ENCODE results near the gene INTS3. TPM values are rescaled to one million over a fixed set of nuclear protein-coding genes. Genes with fewer than 3 reads are reported as not detected.

Gene INTS3
- total and polyA plus RNA-seq, 2 donors (not counting 1 experiment from before 2014, with no cell fraction given) = 31.4 to 37.3 TPM

DNA sequence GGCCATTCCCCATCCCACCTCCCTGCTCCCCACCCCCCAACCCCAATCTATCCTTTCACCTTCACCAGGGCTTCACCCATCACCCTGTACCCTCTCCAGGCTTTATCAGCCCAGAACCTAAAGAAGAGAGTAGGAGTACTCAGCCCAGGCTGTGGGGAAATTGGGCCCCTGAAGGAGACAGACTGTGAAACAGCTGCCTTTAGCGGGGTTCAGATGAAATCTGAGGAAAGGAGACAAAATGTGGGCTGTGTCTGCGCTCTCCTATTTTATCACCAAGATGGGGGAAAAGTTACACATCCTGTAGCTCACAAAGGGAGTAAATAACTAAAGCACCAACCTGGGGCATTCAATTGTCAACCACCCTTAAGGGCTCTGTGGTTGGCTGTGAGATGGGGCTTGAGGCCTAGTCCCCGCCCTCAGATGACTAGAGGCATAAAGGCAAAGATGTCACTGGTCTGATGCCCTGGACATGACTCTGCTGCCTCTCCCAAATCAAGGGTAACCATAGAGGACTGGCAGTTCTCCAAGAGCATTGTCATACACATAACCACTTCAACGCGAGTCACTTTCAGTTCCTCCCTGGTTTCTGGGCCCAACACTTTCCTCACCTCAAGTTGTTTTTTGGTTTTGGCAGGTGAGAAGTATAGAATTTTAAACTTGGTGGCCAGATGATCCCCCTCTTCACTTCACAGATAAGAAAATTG is 77.3 kb downstream of the INTS3 start:
- Histone ChIP-seq H3K27me3 (ENCODE audit: control insufficient read depth, insufficient read depth, low read length) (no peaks in the 10 kb centered on the region), H3K27ac (ENCODE audit: insufficient read depth, low read length) (no peak overlapping the region), H3K79me2 (ENCODE audit: control insufficient read depth, insufficient read depth, low read length) (no peaks in the 10 kb centered on the region), H2AFZ (ENCODE audit: low read length) (no peak overlapping the region), H4K20me1 (ENCODE audit: control insufficient read depth, extremely low read depth, insufficient read depth, low read length) (no peaks in the 10 kb centered on the region), H3K9ac (ENCODE audit: insufficient read depth, low read length) (no peak overlapping the region), H3K9me3 (ENCODE audit: control insufficient read depth, insufficient read depth, low read depth, low read length) (no peaks in the 10 kb centered on the region), H3K4me2 (ENCODE audit: extremely low read depth, insufficient read depth, low read length) (no peak overlapping the region), H3K4me1 (ENCODE audit: control insufficient read depth, extremely low read depth, insufficient read depth, low read length) (peaks cover 5% of the 10 kb centered on the region), H3K36me3 (ENCODE audit: control insufficient read depth, insufficient read depth, low read length) (peaks cover 3% of the 10 kb centered on the region), H3K4me3 (replicated peaks in 1 of 4; ENCODE audit: control extremely low read depth in 1 of 4, insufficient read depth in 1 of 4, low read depth in 3 of 4, low read length in 4 of 4) (no peak overlapping the region)
- peak; percentile 65 to 89 for DNase-seq (ENCODE audit: low read depth in 2 of 2)
- TF ChIP-seq CTCF (conservative IDR thresholded peaks at IDR 0.05 in 1 of 2, IDR thresholded peaks at IDR 0.05 in 1 of 2; ENCODE audit: low read depth in 1 of 2, low read length in 2 of 2) = no peak
- TF ChIP-seq EZH2 (IDR thresholded peaks at IDR 0.05; ENCODE audit: low read length, missing control alignments) = no peak

DNA sequence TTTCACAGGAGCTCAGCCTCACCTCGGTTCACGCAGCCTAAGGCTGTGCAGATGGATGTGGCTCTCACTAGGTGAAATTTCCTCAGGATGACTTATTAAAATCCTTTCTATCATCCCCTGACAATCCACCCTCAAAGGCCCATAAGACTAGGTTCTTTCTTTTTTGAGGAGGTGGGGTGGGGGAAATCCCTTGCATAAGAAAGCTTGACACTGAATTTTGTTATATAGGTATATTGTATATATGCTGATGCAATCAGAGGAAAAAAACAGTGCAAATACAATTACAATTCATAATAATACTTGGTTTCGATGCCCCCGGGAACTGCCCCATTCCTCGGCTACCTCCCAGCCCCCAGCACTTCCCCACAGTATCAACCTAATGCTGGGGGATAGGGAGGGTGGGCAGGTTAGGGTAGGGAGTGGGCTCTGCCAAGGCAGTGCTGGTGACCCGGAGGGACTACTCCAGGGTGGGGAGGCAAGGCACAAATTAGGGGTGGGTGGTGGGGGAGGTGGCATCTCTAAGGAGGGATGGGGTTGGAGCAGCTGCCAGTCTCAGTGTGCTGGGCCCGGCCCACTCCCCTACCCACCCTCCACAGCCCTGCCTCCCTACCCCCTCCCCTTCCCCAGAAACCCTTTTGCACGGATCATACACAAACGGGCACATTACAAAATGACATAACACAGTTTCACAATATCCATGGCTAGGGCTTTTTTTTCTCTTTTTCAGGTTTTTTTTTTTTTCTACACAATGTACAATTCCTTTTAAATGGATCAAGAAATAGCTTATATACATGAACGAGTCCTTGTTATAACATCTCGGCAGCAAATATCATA is 78.3 kb downstream of the INTS3 start:
- Histone ChIP-seq H3K9ac (ENCODE audit: insufficient read depth, low read length) (no peak overlapping the region), H3K79me2 (ENCODE audit: control insufficient read depth, insufficient read depth, low read length) (no peaks in the 10 kb centered on the region), H3K36me3 (ENCODE audit: control insufficient read depth, insufficient read depth, low read length) (peaks cover 4% of the 10 kb centered on the region), H3K4me2 (ENCODE audit: extremely low read depth, insufficient read depth, low read length) (no peak overlapping the region), H3K4me3 (replicated peaks in 1 of 4; ENCODE audit: control extremely low read depth in 1 of 4, insufficient read depth in 1 of 4, low read depth in 3 of 4, low read length in 4 of 4) (no peak overlapping the region), H3K4me1 (ENCODE audit: control insufficient read depth, extremely low read depth, insufficient read depth, low read length) (peaks cover 5% of the 10 kb centered on the region), H4K20me1 (ENCODE audit: control insufficient read depth, extremely low read depth, insufficient read depth, low read length) (no peaks in the 10 kb centered on the region), H2AFZ (ENCODE audit: low read length) (no peak overlapping the region), H3K9me3 (ENCODE audit: control insufficient read depth, insufficient read depth, low read depth, low read length) (no peaks in the 10 kb centered on the region), H3K27me3 (ENCODE audit: control insufficient read depth, insufficient read depth, low read length) (no peaks in the 10 kb centered on the region), H3K27ac (ENCODE audit: insufficient read depth, low read length) (no peak overlapping the region)
- peak in 1 of 2 donors; percentile 45 for DNase-seq (ENCODE audit: low read depth in 2 of 2)
- TF ChIP-seq EZH2 (IDR thresholded peaks at IDR 0.05; ENCODE audit: low read length, missing control alignments) = no peak
- no peak for TF ChIP-seq CTCF (conservative IDR thresholded peaks at IDR 0.05 in 1 of 2, IDR thresholded peaks at IDR 0.05 in 1 of 2; ENCODE audit: low read depth in 1 of 2, low read length in 2 of 2)

GRCh38 chr1:153816283-153816889 is 88.5 kb downstream of the INTS3 start:
- H3K27ac ChIP-seq (ENCODE audit: insufficient read depth, low read length) = no peak overlapping the region
- H3K36me3 ChIP-seq (ENCODE audit: control insufficient read depth, insufficient read depth, low read length) = peaks cover 14% of the 10 kb centered on the region
- H3K9me3 ChIP-seq (ENCODE audit: control insufficient read depth, insufficient read depth, low read depth, low read length) = no peaks in the 10 kb centered on the region
- H3K27me3 ChIP-seq (ENCODE audit: control insufficient read depth, insufficient read depth, low read length) = no peaks in the 10 kb centered on the region
- no peak overlapping the region for H3K4me2 ChIP-seq (ENCODE audit: extremely low read depth, insufficient read depth, low read length)
- H3K4me1 ChIP-seq (ENCODE audit: control insufficient read depth, extremely low read depth, insufficient read depth, low read length) = peaks cover 2% of the 10 kb centered on the region
- no peaks in the 10 kb centered on the region for H4K20me1 ChIP-seq (ENCODE audit: control insufficient read depth, extremely low read depth, insufficient read depth, low read length)
- no peak overlapping the region for H3K4me3 ChIP-seq (replicated peaks in 1 of 4; ENCODE audit: control extremely low read depth in 1 of 4, insufficient read depth in 1 of 4, low read depth in 3 of 4, low read length in 4 of 4)
- peak; percentile 39 to 59 for DNase-seq (ENCODE audit: low read depth in 2 of 2)
- no peak overlapping the region for H3K9ac ChIP-seq (ENCODE audit: insufficient read depth, low read length)
- no peaks in the 10 kb centered on the region for H3K79me2 ChIP-seq (ENCODE audit: control insufficient read depth, insufficient read depth, low read length)
- no peak for TF ChIP-seq CTCF (conservative IDR thresholded peaks at IDR 0.05 in 1 of 2, IDR thresholded peaks at IDR 0.05 in 1 of 2; ENCODE audit: low read depth in 1 of 2, low read length in 2 of 2)
- TF ChIP-seq EZH2 (IDR thresholded peaks at IDR 0.05; ENCODE audit: low read length, missing control alignments) = no peak
- H2AFZ ChIP-seq (ENCODE audit: low read length) = no peak overlapping the region
